ENCODE data around the gene CALN1. TPM values are rescaled to one million over a fixed set of nuclear protein-coding genes. Genes with fewer than 3 reads are reported as not detected.
"Not testable (repeated sequence)": the region's sequence is repeated elsewhere in the genome, so short reads cannot be mapped to it uniquely, and the experiment has no call there.

Gene CALN1
- not detected in 2 replicates for total RNA-seq

- intact Hi-C loops (cut with micrococcal nuclease); H3K27me3 Mint-ChIP-seq (ENCODE audit: low read depth); H3K4me3 Mint-ChIP-seq (ENCODE audit: low read depth); H3K27ac Mint-ChIP-seq; H3K9me3 Mint-ChIP-seq; H3K36me3 Mint-ChIP-seq (ENCODE audit: low read depth); DNase-seq (ENCODE audit: low spot score); H3K4me1 Mint-ChIP-seq (ENCODE audit: low read depth): not testable (repeated sequence)
Observed at GRCh38 chr7:72412121-72412618, at the start of gene CALN1. Gene CALN1, minus strand, starts transcription at chr7:72412338.

DNA sequence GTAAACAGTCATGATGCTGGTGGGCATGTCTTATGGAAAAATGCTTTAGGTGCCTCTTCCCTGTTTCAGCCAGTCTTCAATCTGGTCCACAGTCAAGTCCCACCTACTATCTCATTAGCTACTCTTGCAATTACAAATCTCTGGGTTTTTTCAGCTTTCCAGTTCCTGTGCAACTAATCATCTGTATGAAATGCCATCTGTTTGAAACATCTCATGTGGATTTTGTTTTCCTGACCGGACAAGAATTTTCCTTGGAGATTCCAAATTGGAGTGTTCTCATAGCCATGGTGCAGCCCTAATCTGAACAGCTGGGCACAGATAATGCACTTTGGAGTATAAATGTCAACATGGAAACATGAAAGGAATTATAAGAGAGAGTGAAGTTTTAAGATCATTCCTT is 41.3 kb upstream of the CALN1 start:
- Mint-ChIP-seq H3K4me1 (ENCODE audit: low read depth) (no peaks in the 10 kb centered on the region), H3K9me3 (no peaks in the 10 kb centered on the region), H3K27me3 (ENCODE audit: low read depth) (no peaks in the 10 kb centered on the region), H3K27ac (no peak overlapping the region), H3K4me3 (ENCODE audit: low read depth) (no peak overlapping the region), H3K36me3 (ENCODE audit: low read depth) (no peaks in the 10 kb centered on the region)
- intact Hi-C loops (cut with micrococcal nuclease) = no loop called here
- DNase-seq (ENCODE audit: low spot score) = no peak

DNA sequence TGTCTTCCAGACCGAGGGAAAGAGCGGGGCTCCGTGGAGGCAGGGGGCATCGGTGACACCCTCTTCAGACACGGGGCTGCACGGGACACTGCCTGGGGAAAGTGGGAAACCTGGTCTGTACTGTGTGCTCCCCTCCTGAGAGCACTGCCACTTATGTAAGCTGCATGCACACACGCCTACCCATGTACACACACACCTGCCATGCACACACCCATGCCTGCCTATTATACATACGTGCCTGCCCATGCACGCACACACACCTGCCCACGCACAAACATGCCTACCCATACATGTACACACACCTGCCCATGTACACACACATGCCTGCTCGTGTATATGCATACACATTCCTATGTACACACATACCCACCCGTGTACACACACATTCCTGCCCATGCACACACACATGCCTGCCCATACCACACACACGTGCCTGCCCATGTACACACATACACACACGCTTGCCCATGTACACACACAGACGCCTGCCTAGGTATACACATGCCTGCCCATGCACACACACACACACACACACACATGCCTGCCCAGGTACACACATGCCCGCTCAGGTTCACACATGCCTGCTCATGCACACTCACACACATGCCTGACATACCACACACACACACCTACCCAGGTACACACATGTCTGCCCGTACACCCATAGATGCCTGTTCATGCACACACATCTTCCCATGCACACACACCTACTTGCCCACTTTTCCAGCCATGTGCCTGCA is 35.5 kb upstream of the CALN1 start:
- intact Hi-C loops (cut with micrococcal nuclease) = no loop called here
- no peak overlapping the region for H3K27ac Mint-ChIP-seq
- H3K4me1 Mint-ChIP-seq (ENCODE audit: low read depth) = no peaks in the 10 kb centered on the region
- H3K36me3 Mint-ChIP-seq (ENCODE audit: low read depth) = no peaks in the 10 kb centered on the region
- no peaks in the 10 kb centered on the region for H3K9me3 Mint-ChIP-seq
- H3K27me3 Mint-ChIP-seq (ENCODE audit: low read depth) = peaks cover 2% of the 10 kb centered on the region
- DNase-seq (ENCODE audit: low spot score) = no peak
- H3K4me3 Mint-ChIP-seq (ENCODE audit: low read depth) = no peak overlapping the region

DNA sequence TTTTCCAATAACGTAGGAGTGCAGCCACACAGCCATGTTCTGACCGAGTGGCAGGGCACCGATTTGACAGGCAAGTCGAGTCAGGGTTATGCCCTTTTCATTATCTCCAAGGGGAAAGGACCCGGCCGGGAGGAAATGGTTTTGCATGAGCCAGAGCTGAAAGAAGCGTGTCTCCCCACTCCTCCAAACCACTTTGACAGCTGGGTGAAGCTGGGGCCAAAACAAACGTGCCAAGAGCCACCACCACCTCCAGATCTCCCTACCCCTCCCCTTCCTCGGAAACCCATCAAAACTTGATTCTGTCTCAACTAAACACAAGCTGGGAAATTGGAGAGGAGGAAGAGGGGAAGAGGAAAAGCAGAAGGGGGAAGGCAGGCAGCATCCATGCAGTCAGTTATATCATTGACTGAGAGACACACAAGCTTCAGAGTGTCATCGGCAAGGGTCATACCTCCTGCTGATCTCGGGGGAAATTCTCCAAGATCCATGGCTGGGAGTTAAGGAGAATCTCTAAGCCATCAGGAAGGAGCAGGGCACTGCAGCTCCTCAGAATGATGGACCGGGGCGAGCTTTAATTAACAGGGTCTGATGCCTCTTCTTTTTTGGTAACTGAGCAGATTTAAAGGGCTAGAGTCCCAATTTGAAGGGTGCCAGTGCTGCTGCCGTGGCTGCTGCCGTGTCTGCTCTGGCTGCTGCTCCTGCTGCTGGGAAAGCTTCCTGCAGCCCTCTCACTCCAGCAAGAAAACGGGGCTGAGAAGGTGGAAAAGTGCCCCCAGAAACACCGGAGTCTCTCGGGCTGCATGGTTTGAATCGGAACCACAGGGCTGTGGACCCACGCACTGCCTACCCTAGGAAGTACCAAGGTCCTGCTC is 34.7 kb upstream of the CALN1 start:
- H3K36me3 Mint-ChIP-seq (ENCODE audit: low read depth) = no peaks in the 10 kb centered on the region
- intact Hi-C loops (cut with micrococcal nuclease) = no loop called here
- H3K27ac Mint-ChIP-seq = no peak overlapping the region

GRCh38 chr7:72446131-72446530 is 34.0 kb upstream of the CALN1 start:
- no peak overlapping the region for H3K27ac Mint-ChIP-seq
- no peaks in the 10 kb centered on the region for H3K36me3 Mint-ChIP-seq (ENCODE audit: low read depth)
- peaks cover 2% of the 10 kb centered on the region for H3K27me3 Mint-ChIP-seq (ENCODE audit: low read depth)
- DNase-seq (ENCODE audit: low spot score) = no peak
- intact Hi-C loops (cut with micrococcal nuclease) = no loop called here
- no peaks in the 10 kb centered on the region for H3K9me3 Mint-ChIP-seq
- H3K4me1 Mint-ChIP-seq (ENCODE audit: low read depth) = no peaks in the 10 kb centered on the region
- H3K4me3 Mint-ChIP-seq (ENCODE audit: low read depth) = no peak overlapping the region

More for the DNA sequence above, 34.7 kb upstream of the CALN1 start:
- no peak overlapping the region for H3K4me3 Mint-ChIP-seq (ENCODE audit: low read depth)
- H3K9me3 Mint-ChIP-seq = no peaks in the 10 kb centered on the region
- peaks cover 2% of the 10 kb centered on the region for H3K27me3 Mint-ChIP-seq (ENCODE audit: low read depth)
- no peak for DNase-seq (ENCODE audit: low spot score)
- no peaks in the 10 kb centered on the region for H3K4me1 Mint-ChIP-seq (ENCODE audit: low read depth)

DNA sequence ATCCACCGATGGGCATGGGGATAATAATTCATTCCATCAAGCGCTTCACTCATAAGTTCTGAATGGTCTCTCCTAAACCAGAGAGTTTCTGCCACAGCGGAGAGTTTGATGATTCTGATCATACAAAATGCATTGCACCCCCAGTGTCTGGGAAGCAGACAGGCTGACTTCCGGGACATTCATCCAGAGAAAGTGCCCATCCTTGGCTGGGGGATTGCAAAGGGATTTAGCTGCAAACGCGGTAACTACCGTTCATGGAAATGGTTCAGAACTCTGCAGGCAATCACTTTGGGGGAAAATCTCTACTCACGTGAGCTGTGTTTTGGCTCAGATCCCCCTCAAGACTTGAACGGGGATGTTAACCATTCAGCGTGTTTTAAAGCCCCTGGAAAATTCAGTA is 33.4 kb upstream of the CALN1 start:
- intact Hi-C loops (cut with micrococcal nuclease) = no loop called here
- Mint-ChIP-seq H3K4me1 (ENCODE audit: low read depth) (no peaks in the 10 kb centered on the region), H3K27ac (no peak overlapping the region)

DNA sequence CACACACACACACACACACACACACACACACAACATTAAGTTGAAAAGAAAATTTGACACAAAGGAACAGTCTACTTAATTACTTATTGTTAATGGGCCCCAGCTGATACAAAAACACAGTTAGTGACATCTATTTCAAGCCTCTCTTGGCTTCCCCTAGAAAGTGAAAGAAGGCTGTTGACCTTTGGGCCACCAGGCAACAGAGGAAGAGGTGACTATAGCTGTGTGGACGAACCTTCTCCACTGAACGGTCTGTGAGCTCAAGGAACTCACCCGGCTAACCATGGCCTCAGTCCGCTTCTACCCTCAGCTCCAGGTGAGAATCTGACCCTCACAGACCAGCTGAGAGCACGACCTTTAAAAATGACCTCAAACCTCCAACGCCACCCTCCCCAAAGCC is 32.9 kb upstream of the CALN1 start:
- Mint-ChIP-seq H3K36me3 (ENCODE audit: low read depth) (no peaks in the 10 kb centered on the region), H3K27me3 (ENCODE audit: low read depth) (peaks cover 2% of the 10 kb centered on the region), H3K4me3 (ENCODE audit: low read depth) (no peak overlapping the region), H3K4me1 (ENCODE audit: low read depth) (no peaks in the 10 kb centered on the region), H3K27ac (no peak overlapping the region), H3K9me3 (no peaks in the 10 kb centered on the region)
- DNase-seq (ENCODE audit: low spot score) = no peak
- intact Hi-C loops (cut with micrococcal nuclease) = no loop called here

More for the DNA sequence above, 33.4 kb upstream of the CALN1 start:
- DNase-seq (ENCODE audit: low spot score) = no peak
- Mint-ChIP-seq H3K27me3 (ENCODE audit: low read depth) (peaks cover 2% of the 10 kb centered on the region), H3K36me3 (ENCODE audit: low read depth) (no peaks in the 10 kb centered on the region), H3K4me3 (ENCODE audit: low read depth) (no peak overlapping the region), H3K9me3 (no peaks in the 10 kb centered on the region)

- Mint-ChIP-seq H3K27me3 (ENCODE audit: low read depth) (peaks cover 2% of the 10 kb centered on the region), H3K4me3 (ENCODE audit: low read depth) (no peak overlapping the region), H3K36me3 (ENCODE audit: low read depth) (no peaks in the 10 kb centered on the region), H3K9me3 (no peaks in the 10 kb centered on the region), H3K4me1 (ENCODE audit: low read depth) (no peaks in the 10 kb centered on the region), H3K27ac (no peak overlapping the region)
- DNase-seq (ENCODE audit: low spot score) = no peak
- intact Hi-C loops (cut with micrococcal nuclease) = no loop called here
Observed at GRCh38 chr7:72444026-72444776, 32.1 kb upstream of the CALN1 start.

GRCh38 chr7:72441791-72442190 is 29.7 kb upstream of the CALN1 start:
- Mint-ChIP-seq H3K4me1 (ENCODE audit: low read depth) (no peaks in the 10 kb centered on the region), H3K4me3 (ENCODE audit: low read depth) (no peak overlapping the region), H3K27ac (no peak overlapping the region), H3K36me3 (ENCODE audit: low read depth) (no peaks in the 10 kb centered on the region), H3K27me3 (ENCODE audit: low read depth) (peaks cover 2% of the 10 kb centered on the region), H3K9me3 (no peaks in the 10 kb centered on the region)
- intact Hi-C loops (cut with micrococcal nuclease) = no loop called here
- no peak for DNase-seq (ENCODE audit: low spot score)

DNA sequence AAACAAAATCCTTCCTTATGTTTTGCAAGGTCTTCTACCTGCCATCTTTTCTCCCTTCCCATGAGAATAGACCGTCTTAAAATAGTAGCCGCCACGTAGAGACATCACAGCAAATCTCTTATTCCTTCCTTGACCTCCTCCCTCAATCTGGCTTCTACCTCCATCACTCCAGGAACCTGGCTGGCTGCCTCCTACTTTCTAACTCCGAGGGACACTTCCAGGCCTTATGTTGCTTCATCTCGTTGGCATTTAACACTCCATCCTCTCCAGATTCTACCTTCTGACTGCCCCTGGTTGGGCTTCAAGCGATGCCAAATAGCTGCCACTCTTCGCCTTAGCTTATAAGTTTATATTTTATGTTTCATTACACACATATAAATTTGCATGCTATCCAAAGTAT is 26.4 kb upstream of the CALN1 start:
- no peak overlapping the region for H3K4me3 Mint-ChIP-seq (ENCODE audit: low read depth)
- intact Hi-C loops (cut with micrococcal nuclease) = no loop called here
- no peak overlapping the region for H3K27ac Mint-ChIP-seq
- no peak for DNase-seq (ENCODE audit: low spot score)
- H3K4me1 Mint-ChIP-seq (ENCODE audit: low read depth) = no peaks in the 10 kb centered on the region
- H3K9me3 Mint-ChIP-seq = no peaks in the 10 kb centered on the region
- no peaks in the 10 kb centered on the region for H3K27me3 Mint-ChIP-seq (ENCODE audit: low read depth)
- no peaks in the 10 kb centered on the region for H3K36me3 Mint-ChIP-seq (ENCODE audit: low read depth)

GRCh38 chr7:72437610-72438009 is 25.5 kb upstream of the CALN1 start:
- intact Hi-C loops (cut with micrococcal nuclease) = no loop called here
- DNase-seq (ENCODE audit: low spot score) = no peak
- no peaks in the 10 kb centered on the region for H3K27me3 Mint-ChIP-seq (ENCODE audit: low read depth)
- no peak overlapping the region for H3K4me3 Mint-ChIP-seq (ENCODE audit: low read depth)
- no peaks in the 10 kb centered on the region for H3K36me3 Mint-ChIP-seq (ENCODE audit: low read depth)
- no peaks in the 10 kb centered on the region for H3K9me3 Mint-ChIP-seq
- no peaks in the 10 kb centered on the region for H3K4me1 Mint-ChIP-seq (ENCODE audit: low read depth)
- H3K27ac Mint-ChIP-seq = no peak overlapping the region

DNA sequence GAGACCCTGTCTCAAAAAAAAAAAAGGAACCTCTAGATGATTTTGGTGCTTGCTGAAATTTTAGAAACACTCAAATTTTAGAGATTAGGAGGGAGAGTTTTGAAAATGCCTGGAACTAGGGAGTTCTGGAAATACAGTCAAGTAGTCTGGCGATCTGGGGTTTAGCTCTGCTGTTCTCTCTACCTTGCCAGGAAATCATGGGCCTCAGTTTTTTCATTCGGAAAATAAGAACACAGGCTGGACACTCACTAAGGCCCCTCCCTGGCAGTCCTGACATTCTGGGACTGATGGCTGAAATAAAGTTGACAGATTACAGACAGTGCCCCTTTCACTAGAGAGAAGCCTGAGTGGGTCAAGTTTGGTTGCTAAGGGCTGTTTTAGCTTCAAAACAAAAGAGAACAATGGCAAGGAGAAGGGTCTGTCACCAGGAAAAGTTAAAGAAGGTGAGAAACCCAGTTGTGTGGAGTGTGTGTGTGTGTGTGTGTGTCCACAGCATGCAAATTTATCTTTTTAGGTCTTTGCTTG is 25.0 kb upstream of the CALN1 start:
- Mint-ChIP-seq H3K27me3 (ENCODE audit: low read depth) (no peaks in the 10 kb centered on the region), H3K36me3 (ENCODE audit: low read depth) (no peaks in the 10 kb centered on the region), H3K27ac (no peak overlapping the region), H3K9me3 (no peaks in the 10 kb centered on the region), H3K4me3 (ENCODE audit: low read depth) (no peak overlapping the region), H3K4me1 (ENCODE audit: low read depth) (no peaks in the 10 kb centered on the region)
- intact Hi-C loops (cut with micrococcal nuclease) = no loop called here
- DNase-seq (ENCODE audit: low spot score) = no peak

Measured in activated T-helper 2 cell treated with anti-CD3 and anti-CD28 coated beads, Interferon-gamma antibody, Interleukin-2, Interleukin-4, amounts not matched to agents 10 μg/mL and 5 μg/mL and 100 μg/mL, durations not matched to agents 14 hours and 24 hours and 36 hours (primary cell).